A549 (cell line): Measurements from ENCODE around the gene PLA2G2D.

Experiments used
- EHMT2 ChIP-seq: fragments of 200-600 bp; sonication (generic); IDR thresholded peaks from 2 replicates; pipeline ENCODE4 v1.6.1; 2016; ENCODE audit warnings: antibody characterized with exemption, low read depth, mild to moderate bottlenecking, moderate library complexity
- EP300 ChIP-seq, 2 experiments: fragments of >200 bp; sonication (Bioruptor Twin); formaldehyde crosslinking; IDR thresholded peaks; 2 replicates in 1 of 2; 3 replicates in 1 of 2; pipeline ENCODE4 v1.6.1; 2016 to 2017
- JUN ChIP-seq, 2 experiments: fragments of >200 bp; sonication (Bioruptor Twin); formaldehyde crosslinking; IDR thresholded peaks; 2 replicates in 1 of 2; 3 replicates in 1 of 2; pipeline ENCODE4 v1.6.1; 2016 to 2017
- POLR2A ChIP-seq: IDR thresholded peaks from 2 replicates; pipeline ENCODE4 v1.6.1; 2012; ENCODE audit warnings: mild to moderate bottlenecking, low read length
- POLR2AphosphoS2 ChIP-seq: conservative IDR thresholded peaks from 2 replicates; pipeline ENCODE4 v1.6.1; 2012; ENCODE audit warnings: low read length, improper control_type of control experiment, inconsistent platforms
- ZFP36 ChIP-seq: fragments of 450-650 bp; IDR thresholded peaks from 2 replicates; pipeline ENCODE4 v1.6.1; 2014; ENCODE audit warnings: borderline replicate concordance; ENCODE audit not compliant: partially characterized antibody
- TF ChIP-seq, protein P1 (sequence below): IDR thresholded peaks from 2 replicates; pipeline ENCODE4 v1.6.1; 2012
- TF ChIP-seq, protein P2 (sequence below): fragments of >200 bp; sonication (Bioruptor Twin); formaldehyde crosslinking; IDR thresholded peaks from 3 replicates; pipeline ENCODE4 v1.5.1; 2016
- TF ChIP-seq, protein P3 (sequence below): IDR thresholded peaks from 2 replicates; pipeline ENCODE4 v1.6.1; 2012

DNA sequence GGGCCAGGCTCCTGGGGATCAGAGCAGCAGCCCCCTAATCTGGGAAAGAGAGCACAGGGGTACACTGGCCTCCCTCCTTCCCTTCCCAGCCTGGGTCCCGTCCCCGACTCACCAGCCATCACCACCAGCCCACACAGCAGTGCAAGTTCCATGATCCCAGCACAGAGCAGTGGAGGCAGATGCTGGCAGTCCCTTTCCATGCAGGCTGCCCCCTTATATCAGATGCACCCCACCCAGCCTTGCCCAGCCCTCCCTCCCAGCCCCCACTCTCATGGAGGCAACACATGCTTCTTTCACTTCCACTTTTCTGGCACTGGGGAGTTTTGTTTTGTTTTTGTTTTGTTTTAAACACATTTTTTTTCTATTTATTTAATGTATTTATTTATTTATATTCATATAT lies at the start of gene PLA2G2D:
- TF ChIP-seq POLR2A (no peak), EP300 (IDR thresholded peaks at IDR 0.05) (no peak), ZFP36 (no peak), EHMT2 (no peak), POLR2AphosphoS2 (no peak), JUN (IDR thresholded peaks at IDR 0.05) (no peak)
- TF ChIP-seq, protein P1, sequence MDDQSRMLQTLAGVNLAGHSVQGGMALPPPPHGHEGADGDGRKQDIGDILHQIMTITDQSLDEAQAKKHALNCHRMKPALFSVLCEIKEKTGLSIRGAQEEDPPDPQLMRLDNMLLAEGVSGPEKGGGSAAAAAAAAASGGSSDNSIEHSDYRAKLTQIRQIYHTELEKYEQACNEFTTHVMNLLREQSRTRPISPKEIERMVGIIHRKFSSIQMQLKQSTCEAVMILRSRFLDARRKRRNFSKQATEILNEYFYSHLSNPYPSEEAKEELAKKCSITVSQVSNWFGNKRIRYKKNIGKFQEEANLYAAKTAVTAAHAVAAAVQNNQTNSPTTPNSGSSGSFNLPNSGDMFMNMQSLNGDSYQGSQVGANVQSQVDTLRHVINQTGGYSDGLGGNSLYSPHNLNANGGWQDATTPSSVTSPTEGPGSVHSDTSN: no peak
- TF ChIP-seq, protein P2, sequence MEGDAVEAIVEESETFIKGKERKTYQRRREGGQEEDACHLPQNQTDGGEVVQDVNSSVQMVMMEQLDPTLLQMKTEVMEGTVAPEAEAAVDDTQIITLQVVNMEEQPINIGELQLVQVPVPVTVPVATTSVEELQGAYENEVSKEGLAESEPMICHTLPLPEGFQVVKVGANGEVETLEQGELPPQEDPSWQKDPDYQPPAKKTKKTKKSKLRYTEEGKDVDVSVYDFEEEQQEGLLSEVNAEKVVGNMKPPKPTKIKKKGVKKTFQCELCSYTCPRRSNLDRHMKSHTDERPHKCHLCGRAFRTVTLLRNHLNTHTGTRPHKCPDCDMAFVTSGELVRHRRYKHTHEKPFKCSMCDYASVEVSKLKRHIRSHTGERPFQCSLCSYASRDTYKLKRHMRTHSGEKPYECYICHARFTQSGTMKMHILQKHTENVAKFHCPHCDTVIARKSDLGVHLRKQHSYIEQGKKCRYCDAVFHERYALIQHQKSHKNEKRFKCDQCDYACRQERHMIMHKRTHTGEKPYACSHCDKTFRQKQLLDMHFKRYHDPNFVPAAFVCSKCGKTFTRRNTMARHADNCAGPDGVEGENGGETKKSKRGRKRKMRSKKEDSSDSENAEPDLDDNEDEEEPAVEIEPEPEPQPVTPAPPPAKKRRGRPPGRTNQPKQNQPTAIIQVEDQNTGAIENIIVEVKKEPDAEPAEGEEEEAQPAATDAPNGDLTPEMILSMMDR: no peak
- TF ChIP-seq, protein P3, sequence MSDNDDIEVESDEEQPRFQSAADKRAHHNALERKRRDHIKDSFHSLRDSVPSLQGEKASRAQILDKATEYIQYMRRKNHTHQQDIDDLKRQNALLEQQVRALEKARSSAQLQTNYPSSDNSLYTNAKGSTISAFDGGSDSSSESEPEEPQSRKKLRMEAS: no peak
